Trophoblast cell (in vitro differentiated cells and primary cell): ENCODE measurements around the gene RALGAPA2.

ENCODE experiments used
- DNase-seq, 2 donors: peaks; one replicate each; pipeline ENCODE4 v3.0.0-alpha.2; 2016
- H2AFZ ChIP-seq: 2 replicates; pipeline ENCODE4 v1.6.1; 2013; ENCODE audit warnings: low read length, moderate library complexity, mild to moderate bottlenecking; ENCODE audit not compliant: insufficient read depth, poor library complexity
- H2AK5ac ChIP-seq: 2 replicates; pipeline ENCODE4 v1.6.1; 2013; ENCODE audit warnings: mild to moderate bottlenecking, low read length
- H2BK120ac ChIP-seq: 2 replicates; pipeline ENCODE4 v1.6.1; 2013; ENCODE audit warnings: low read length, mild to moderate bottlenecking, moderate library complexity; ENCODE audit not compliant: insufficient read depth, poor library complexity
- H2BK12ac ChIP-seq: 2 replicates; pipeline ENCODE4 v1.6.1; 2013; ENCODE audit warnings: mild to moderate bottlenecking, low read length, moderate library complexity
- H2BK5ac ChIP-seq: 2 replicates; pipeline ENCODE4 v1.6.1; 2013; ENCODE audit warnings: low read length, low read depth, moderate library complexity, mild to moderate bottlenecking; ENCODE audit not compliant: poor library complexity
- H3K14ac ChIP-seq: 2 replicates; pipeline ENCODE4 v1.6.1; 2013; ENCODE audit warnings: mild to moderate bottlenecking, low read length
- H3K18ac ChIP-seq: 2 replicates; pipeline ENCODE4 v1.6.1; 2013; ENCODE audit warnings: mild to moderate bottlenecking, low read length
- H3K23ac ChIP-seq: 2 replicates; pipeline ENCODE4 v1.6.1; 2013; ENCODE audit warnings: low read length
- H3K27ac ChIP-seq: 2 replicates; pipeline ENCODE4 v1.5.1; 2013; ENCODE audit warnings: low read depth, mild to moderate bottlenecking, inconsistent platforms, low read length, moderate library complexity
- H3K27me3 ChIP-seq: 2 replicates; pipeline ENCODE4 v1.6.1; 2013; ENCODE audit warnings: inconsistent platforms, mild to moderate bottlenecking, low read length, moderate library complexity; ENCODE audit not compliant: insufficient read depth
- H3K36me3 ChIP-seq, 2 experiments: 1 replicate in 1 of 2; 2 replicates in 1 of 2; pipeline ENCODE4 v1.6.1; 2013; ENCODE audit warnings: low read length in 2 of 2, mild to moderate bottlenecking in 2 of 2, moderate library complexity in 1 of 2; ENCODE audit not compliant: insufficient read depth in 2 of 2, control insufficient read depth in 1 of 2
- H3K4ac ChIP-seq: 2 replicates; pipeline ENCODE4 v1.6.1; 2013; ENCODE audit warnings: low read depth, mild to moderate bottlenecking, low read length, moderate library complexity
- H3K4me1 ChIP-seq, 2 experiments: 1 replicate in 1 of 2; 2 replicates in 1 of 2; pipeline ENCODE4 v1.6.1; 2013; ENCODE audit warnings: low read length in 2 of 2, mild to moderate bottlenecking in 2 of 2, moderate library complexity in 1 of 2; ENCODE audit not compliant: insufficient read depth in 2 of 2, control insufficient read depth in 1 of 2
- H3K4me2 ChIP-seq: 2 replicates; pipeline ENCODE4 v1.6.1; 2013; ENCODE audit warnings: inconsistent platforms, mild to moderate bottlenecking, low read length, moderate library complexity
- H3K4me3 ChIP-seq: 2 replicates; pipeline ENCODE4 v1.5.1; 2013; ENCODE audit warnings: mild to moderate bottlenecking, low read depth, low read length, inconsistent platforms
- H3K79me1 ChIP-seq: one replicate; pipeline ENCODE4 v1.6.1; 2013; ENCODE audit warnings: low read length
- H3K79me2 ChIP-seq: 2 replicates; pipeline ENCODE4 v1.6.1; 2013; ENCODE audit warnings: low read length, mild to moderate bottlenecking; ENCODE audit not compliant: control insufficient read depth, insufficient read depth, poor library complexity
- H3K9ac ChIP-seq: 2 replicates; pipeline ENCODE4 v1.6.1; 2013; ENCODE audit warnings: mild to moderate bottlenecking, low read length
- H3K9me3 ChIP-seq: 2 replicates; pipeline ENCODE4 v1.6.1; 2013; ENCODE audit warnings: low read depth, mild to moderate bottlenecking, control low read depth, inconsistent platforms, low read length; ENCODE audit not compliant: insufficient read depth
- H4K12ac ChIP-seq: 2 replicates; pipeline ENCODE4 v1.6.1; 2013; ENCODE audit warnings: low read depth, mild to moderate bottlenecking, low read length, moderate library complexity
- H4K8ac ChIP-seq: 2 replicates; pipeline ENCODE4 v1.6.1; 2013; ENCODE audit warnings: low read depth, mild to moderate bottlenecking, low read length, moderate library complexity
- H4K91ac ChIP-seq: one replicate; pipeline ENCODE4 v1.6.1; 2013; ENCODE audit warnings: low read depth, mild to moderate bottlenecking, low read length, moderate library complexity
- WGBS: extraction: QIAGEN DNeasy Blood & Tissue Kit; methylation state at CpG from one replicate; pipeline ENCODE4 v1.1.7; 2013; ENCODE audit warnings: missing lambda C conversion rate; ENCODE audit not compliant: insufficient read length, insufficient coverage; ENCODE audit errors: extremely low coverage; 5-methylcytosine and 5-hydroxymethylcytosine counted together

RALGAPA2 gene

DNA sequence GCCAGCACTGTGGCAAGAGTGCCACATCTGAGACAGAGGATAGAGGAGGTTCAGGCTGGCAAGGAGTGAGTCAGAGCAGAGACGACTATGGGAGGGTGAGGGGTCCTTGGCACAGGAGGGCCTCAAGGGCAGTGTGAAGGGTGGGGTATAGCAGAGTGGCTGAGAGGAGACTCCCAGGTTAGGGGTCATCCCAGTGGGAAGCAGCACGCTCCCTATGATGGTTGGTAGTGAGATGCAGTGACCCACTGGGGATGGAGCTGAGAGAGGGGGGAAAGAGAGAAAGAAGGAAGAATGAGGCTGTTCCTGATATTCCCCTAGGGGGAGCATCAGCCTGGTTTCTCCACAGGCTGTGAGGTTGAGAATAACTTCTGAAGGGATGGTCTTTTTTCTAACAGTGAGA is 247.2 kb downstream of the RALGAPA2 start:
- no peak overlapping the region for H2AFZ ChIP-seq
- H3K4me3 ChIP-seq = no peak overlapping the region
- H3K9me3 ChIP-seq = no peaks in the 10 kb centered on the region
- H4K8ac ChIP-seq = no peak overlapping the region
- no peak overlapping the region for H2AK5ac ChIP-seq
- H3K27me3 ChIP-seq = no peaks in the 10 kb centered on the region
- H3K18ac ChIP-seq = no peak overlapping the region
- no peaks in the 10 kb centered on the region for H3K36me3 ChIP-seq
- no peak for DNase-seq
- no peak overlapping the region for H2BK5ac ChIP-seq
- H3K23ac ChIP-seq = no peak overlapping the region
- H3K4me1 ChIP-seq = no peaks in the 10 kb centered on the region
- WGBS = no CpG with 5 or more reads among the region's 2 CpGs
- no peak overlapping the region for H4K91ac ChIP-seq
- H3K79me1 ChIP-seq = no peaks in the 10 kb centered on the region
- no peak overlapping the region for H4K12ac ChIP-seq
- no peak overlapping the region for H3K4ac ChIP-seq
- H2BK120ac ChIP-seq = no peak overlapping the region
- no peak overlapping the region for H2BK12ac ChIP-seq
- no peak overlapping the region for H3K27ac ChIP-seq
- H3K14ac ChIP-seq = no peak overlapping the region
- H3K4me2 ChIP-seq = no peak overlapping the region
- H3K79me2 ChIP-seq = no peaks in the 10 kb centered on the region
- no peak overlapping the region for H3K9ac ChIP-seq

DNA sequence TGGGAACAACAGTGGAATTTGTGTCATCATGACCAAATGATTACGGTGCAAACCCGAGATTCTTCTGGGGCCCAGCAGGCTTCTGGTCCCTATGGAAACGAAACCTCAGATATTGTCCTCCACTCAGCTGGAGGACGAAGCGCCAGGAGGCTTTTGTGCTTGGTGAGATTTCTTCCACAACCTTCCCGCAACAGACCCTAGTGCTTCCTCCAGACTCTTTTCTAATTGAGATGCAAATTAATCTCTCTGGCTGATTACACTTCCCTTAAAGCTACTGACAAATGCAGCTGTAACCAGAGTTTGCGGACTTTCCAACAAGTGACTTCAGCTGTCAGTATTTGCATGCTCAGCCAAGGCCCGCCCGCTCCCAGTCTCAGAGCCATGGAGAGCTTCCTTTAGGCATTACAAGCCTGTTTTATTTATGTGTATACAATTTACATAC is 248.5 kb downstream of the RALGAPA2 start:
- H4K8ac ChIP-seq = no peak overlapping the region
- no peak overlapping the region for H3K4me3 ChIP-seq
- H3K9me3 ChIP-seq = no peaks in the 10 kb centered on the region
- H3K4me2 ChIP-seq = no peak overlapping the region
- H3K9ac ChIP-seq = no peak overlapping the region
- no peak for DNase-seq
- H3K18ac ChIP-seq = no peak overlapping the region
- no peak overlapping the region for H2AK5ac ChIP-seq
- no peak overlapping the region for H2BK5ac ChIP-seq
- H3K79me2 ChIP-seq = no peaks in the 10 kb centered on the region
- no peak overlapping the region for H2AFZ ChIP-seq
- no peaks in the 10 kb centered on the region for H3K4me1 ChIP-seq
- no peaks in the 10 kb centered on the region for H3K36me3 ChIP-seq
- H3K27ac ChIP-seq = no peak overlapping the region
- no peak overlapping the region for H2BK120ac ChIP-seq
- no peak overlapping the region for H2BK12ac ChIP-seq
- no peak overlapping the region for H3K23ac ChIP-seq
- WGBS = no CpG with 5 or more reads among the region's 9 CpGs
- H3K4ac ChIP-seq = no peak overlapping the region
- H3K79me1 ChIP-seq = no peaks in the 10 kb centered on the region
- no peak overlapping the region for H4K12ac ChIP-seq
- no peak overlapping the region for H3K14ac ChIP-seq
- no peaks in the 10 kb centered on the region for H3K27me3 ChIP-seq
- H4K91ac ChIP-seq = no peak overlapping the region

DNA sequence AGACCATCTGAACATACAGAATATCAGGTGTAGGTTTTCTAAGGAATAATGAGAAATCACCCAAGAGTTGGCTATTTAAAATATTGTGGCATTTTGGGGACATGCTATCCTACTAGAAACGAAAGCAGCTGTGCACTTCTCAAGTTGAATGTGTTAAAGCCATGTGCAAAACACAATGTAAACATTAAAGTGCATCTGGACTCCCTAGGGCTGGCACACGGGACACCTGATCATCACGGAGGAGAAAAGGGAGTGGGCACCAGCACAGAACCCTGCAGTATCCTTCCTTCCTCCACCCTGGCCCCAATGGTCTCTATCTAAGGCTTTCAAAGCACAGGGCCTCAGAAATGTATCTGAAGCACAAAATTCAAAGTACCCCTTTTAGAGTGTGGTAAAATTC is 250.3 kb downstream of the RALGAPA2 start:
- Histone ChIP-seq H3K4me1 (no peaks in the 10 kb centered on the region), H2BK5ac (no peak overlapping the region), H3K79me2 (no peaks in the 10 kb centered on the region), H3K4me2 (no peak overlapping the region), H3K14ac (no peak overlapping the region), H3K9me3 (no peaks in the 10 kb centered on the region), H3K36me3 (peaks cover 0 to 3% of the 10 kb centered on the region in 2 experiments), H3K4ac (no peak overlapping the region), H4K91ac (no peak overlapping the region), H3K4me3 (no peak overlapping the region), H4K12ac (no peak overlapping the region), H2BK12ac (no peak overlapping the region), H3K79me1 (no peaks in the 10 kb centered on the region), H3K27ac (no peak overlapping the region), H3K23ac (no peak overlapping the region), H3K18ac (no peak overlapping the region), H2AFZ (no peak overlapping the region), H2AK5ac (no peak overlapping the region), H2BK120ac (no peak overlapping the region), H4K8ac (no peak overlapping the region), H3K27me3 (no peaks in the 10 kb centered on the region), H3K9ac (no peak overlapping the region)
- no CpG with 5 or more reads among the region's 3 CpGs for WGBS
- DNase-seq = no peak

DNA sequence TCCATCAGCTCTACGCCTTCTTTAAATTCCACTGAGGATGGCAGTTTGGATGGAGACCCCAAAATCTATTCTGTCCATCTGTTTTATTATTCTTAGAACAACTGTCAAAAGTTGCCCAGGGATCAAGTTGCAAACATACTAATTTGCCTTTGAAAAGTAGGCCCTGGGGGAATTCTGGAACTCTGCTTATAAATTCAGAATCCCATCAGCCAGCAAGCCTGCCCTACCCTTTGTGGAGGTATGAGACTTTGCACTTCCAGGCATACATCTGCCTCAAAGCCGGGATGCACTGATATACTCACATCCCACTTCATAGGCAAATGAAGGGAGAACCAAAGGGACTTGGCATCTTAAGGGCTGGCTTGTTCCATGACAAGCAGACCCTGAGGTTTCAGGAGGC is 250.9 kb downstream of the RALGAPA2 start:
- H3K9ac ChIP-seq = no peak overlapping the region
- no peak overlapping the region for H3K23ac ChIP-seq
- no peak overlapping the region for H3K14ac ChIP-seq
- no peak overlapping the region for H3K27ac ChIP-seq
- H3K79me2 ChIP-seq = no peaks in the 10 kb centered on the region
- no peak overlapping the region for H4K12ac ChIP-seq
- no peak overlapping the region for H2BK5ac ChIP-seq
- no peak overlapping the region for H2AFZ ChIP-seq
- H2BK12ac ChIP-seq = no peak overlapping the region
- H3K9me3 ChIP-seq = no peaks in the 10 kb centered on the region
- no peak overlapping the region for H2BK120ac ChIP-seq
- no peak overlapping the region for H4K8ac ChIP-seq
- H3K79me1 ChIP-seq = no peaks in the 10 kb centered on the region
- no peak for DNase-seq
- no peak overlapping the region for H2AK5ac ChIP-seq
- H3K4me3 ChIP-seq = no peak overlapping the region
- H4K91ac ChIP-seq = no peak overlapping the region
- peaks cover 0 to 3% of the 10 kb centered on the region in 2 experiments for H3K36me3 ChIP-seq
- WGBS = no CpG with 5 or more reads among the region's 2 CpGs
- no peaks in the 10 kb centered on the region for H3K27me3 ChIP-seq
- H3K4me2 ChIP-seq = no peak overlapping the region
- no peaks in the 10 kb centered on the region for H3K4me1 ChIP-seq
- H3K18ac ChIP-seq = no peak overlapping the region
- no peak overlapping the region for H3K4ac ChIP-seq
